Stimulated activated CD8-positive, alpha-beta memory T cell treated with anti-CD3 and anti-CD28 coated beads, Interleukin-4, amount 100 ng/mL, for 4 hours (primary cell): ENCODE results near the gene SPOP.
"Not testable (repeated sequence)": the region's sequence is repeated elsewhere in the genome, so short reads cannot be mapped to it uniquely, and the experiment has no call there.

Experiments
- DNase-seq, 2 donors: peaks; one replicate each; pipeline ENCODE4 v3.0.0-alpha.2; 2020; ENCODE audit warnings: low read depth in 2 of 2, low spot score in 1 of 2

SPOP gene

DNA sequence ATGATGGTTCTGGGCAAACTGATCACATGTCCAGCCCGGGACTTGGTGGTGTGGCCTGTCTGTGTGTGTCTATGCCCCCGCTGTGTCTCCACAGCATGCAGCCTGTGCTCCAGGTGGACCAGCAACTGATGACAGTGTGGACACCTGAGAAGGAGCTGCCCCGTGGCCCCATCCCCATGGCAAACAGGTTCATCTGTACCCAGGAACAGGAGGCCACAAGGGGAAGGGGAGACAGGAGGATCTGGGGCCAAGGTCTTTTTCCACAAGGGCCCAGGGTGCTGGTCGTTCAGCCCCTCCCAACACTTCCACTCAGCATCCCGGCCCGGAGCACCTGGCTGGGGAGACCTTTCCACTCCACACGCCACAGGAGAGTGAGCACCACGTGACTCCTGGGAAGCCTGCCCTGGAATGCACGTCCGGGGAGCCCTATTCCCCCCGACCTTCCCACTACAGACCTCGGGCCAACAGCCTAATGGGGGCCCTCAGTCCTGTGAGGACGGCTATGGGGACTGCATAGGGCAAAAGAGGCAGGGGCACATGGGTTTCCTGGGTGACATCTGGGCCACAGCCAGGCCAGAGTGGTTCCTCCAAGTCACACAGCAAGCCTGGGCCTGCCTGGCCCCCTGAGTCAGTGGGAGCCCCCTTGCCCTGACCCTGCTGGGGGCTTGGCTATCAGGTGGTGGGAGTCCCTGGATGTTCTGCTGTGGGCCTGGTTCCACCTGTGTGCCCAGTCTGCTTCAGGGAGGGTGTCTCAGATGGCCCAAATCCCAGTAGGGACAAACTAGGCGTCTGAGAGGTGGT lies 123.0 kb downstream of the SPOP start:
- no peak for DNase-seq

DNA sequence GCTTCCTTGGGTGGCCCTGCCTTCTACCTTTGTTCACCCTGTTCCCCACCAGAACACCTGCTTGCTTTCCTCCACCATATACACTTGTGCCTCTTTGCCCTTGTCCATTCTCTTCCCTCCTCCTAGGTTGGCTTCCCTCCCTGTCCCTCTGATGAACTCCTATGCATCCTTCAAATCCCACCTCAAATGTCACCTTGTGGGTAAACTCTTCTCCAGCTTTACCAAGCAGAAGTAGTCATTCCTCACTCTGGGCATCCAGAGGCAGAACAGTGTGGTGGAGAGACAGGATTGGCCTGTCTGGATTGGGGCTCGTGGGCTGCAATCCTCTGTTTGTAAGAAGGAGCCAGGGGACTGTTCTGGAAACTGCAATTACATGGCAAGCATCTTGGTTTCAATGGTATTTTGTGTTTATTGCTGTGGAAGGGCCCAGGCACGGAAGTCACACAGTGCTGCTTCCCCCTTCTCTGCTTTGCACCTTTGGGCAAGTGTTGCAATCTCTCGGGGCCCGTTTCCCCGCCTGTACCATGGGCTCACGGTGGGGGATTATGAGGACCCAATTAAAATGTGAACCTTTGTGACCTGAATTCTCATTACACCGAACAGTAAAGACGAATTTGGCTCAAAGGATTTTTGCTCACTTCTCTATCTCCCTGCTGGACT lies 124.1 kb downstream of the SPOP start:
- no peak for DNase-seq

DNA sequence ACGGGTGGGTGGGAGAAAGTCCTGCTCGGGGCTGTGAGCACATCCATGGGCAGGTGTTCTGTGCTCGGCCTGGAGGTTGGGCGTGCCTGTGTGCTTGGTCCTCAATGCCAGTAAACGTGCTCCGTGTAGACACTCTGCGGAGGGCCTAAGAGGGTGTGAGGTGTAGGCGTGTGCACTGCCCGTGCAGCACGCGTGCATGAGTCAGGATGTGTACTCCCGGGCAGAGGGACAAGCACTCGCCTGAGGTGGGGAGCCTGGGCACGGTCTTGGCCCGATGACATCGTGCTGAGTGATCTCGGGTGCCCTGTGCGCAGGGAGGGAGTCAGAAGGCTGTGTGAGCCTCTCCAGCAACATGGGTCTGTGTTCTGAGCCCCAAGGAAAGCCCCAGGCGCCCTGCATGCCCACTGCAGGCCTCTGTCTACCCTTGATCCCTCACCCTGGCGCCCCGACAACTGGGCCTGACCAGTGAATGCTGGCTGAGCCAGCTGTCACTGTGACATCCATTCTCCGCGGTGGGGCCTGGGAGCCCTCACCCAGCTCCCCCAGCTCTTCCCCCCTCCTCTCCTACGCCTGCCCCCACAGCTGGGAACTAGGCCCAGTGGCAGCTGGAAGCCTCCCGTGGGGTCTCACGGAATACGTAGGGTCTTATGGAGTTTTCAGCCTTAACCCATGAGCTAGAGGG lies 125.7 kb downstream of the SPOP start:
- DNase-seq, result no peak

DNA sequence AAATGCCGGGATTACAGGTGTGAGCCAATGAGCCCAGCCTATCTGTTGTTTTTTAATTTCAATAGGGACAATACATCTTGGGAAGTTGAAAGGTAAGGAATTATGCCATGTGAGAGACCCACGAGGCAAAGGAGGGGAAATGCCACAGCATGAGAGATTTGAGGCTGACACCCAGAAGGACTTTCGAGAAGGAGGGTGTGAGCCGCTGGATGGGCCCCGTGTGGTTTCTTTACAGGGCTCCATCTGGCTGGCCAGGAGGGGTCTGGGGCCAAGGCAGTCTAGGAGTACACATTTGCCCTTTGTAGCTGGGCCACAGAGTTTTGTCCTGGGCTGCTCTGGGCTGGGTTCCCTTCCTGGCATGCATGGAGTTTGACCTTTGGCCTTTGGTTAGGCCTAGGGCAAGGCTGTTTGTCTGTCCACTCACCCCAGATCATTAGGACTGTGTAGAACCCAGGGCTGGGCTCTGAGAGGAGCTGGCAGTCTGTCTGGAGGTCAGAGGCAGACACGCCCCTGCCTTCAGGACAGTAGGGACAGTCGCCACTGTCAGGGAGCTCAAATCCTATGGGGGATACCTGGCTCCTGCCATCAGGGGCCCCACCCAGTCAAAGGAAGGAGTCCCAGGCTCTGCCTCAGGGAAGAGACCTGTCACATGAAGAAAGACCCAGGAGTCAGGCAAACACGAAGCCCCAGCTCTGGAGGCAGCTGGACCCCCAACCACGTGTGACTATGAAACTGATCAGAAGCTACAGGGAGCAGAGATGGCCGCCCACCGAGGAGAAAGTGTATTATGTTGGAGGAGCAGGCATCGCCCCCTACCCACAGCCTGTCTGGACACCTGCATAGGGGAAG lies 126.5 kb downstream of the SPOP start:
- DNase-seq, result no peak

DNA sequence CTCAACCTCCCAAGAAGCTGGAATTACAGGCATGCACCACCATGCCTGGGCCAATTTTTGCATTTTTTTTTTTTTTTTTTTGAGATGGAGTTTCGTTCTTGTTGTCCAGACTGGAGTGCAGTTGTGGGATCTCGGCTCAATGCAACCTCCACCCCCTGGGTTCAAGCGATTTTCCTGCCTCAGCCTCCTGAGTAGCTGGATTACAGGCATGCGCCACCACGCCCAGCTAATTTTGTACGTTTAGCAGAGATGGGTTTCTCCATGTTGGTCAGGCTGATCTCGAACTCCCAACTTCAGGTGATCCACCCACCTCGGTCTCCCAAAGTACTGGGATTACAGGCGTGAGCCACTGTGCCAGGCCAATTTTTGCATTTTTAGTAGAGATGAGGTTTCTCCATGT lies 127.1 kb downstream of the SPOP start:
- DNase-seq, result not testable (repeated sequence)

DNA sequence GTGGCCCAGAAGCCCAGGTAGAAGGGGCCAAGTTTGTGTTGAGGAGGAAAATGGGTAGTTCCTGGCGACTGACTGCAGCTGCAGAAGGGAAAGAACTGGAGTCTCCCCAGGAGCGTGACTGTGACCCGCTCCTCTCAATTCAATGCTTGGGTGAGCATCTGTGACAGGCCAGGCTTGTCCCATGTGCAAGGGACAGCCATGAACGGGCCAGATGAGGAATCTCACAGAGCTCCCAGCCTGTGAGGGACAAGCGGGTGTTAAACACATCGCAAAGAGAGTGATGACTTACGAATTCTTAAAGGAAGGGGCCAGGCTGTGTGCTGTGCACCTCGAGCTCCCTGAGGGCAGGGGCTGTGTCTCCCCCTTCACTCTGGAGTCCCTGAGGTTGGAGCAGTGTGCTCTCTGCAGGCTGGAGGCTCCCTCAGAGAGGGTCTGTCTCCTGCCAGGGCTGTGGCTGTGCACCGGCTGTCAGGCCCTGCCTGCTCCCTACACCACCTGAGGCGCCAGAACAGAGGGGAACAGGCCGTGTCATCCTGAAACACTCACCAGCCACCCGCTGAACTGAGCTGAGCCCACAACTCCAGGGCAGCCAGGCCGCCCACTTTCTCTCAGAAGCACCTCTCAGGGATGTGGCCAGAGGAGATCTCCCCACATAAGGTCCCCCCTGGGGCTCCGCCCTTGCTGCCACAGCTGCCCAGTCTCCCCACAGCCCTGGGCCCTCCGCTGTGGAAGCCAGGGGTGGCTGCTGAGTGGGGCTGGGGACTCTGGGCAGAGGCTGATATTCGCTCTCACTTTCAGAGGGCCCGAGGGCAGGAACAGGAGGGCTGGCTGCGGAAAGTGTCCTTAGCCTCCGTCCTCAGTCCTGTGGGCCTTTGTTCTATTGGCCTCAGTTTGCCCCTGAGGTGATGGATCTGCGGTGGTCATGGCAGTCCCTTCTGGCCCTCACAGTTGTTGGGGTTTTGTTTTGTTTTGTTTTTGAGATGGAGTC lies 127.9 kb downstream of the SPOP start:
- DNase-seq, result no peak

DNA sequence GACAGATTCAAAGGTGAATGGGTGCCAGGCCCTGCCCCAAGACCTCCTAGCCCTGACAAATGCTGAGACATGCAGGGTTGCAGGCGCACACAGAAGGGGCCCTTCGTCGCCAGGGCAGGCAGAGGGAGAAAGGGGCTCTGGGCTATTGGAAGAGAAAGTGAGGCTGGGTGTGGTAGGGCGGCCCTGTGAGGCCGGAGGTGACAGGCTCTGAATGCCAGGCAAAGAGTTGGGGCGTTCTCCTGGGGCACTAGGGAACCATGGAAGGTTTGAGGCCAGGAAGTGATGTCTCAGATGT lies 128.6 kb downstream of the SPOP start:
- DNase-seq, result no peak
